D341Med (cell line): ENCODE measurements around the gene TMEM132D.

ENCODE experiments used
- DNase-seq: peaks from one replicate; pipeline ENCODE4 v3.0.0; 2012; ENCODE audit warnings: low spot score

TMEM132D gene

GRCh38 chr12:129534966-129535750 is 368.7 kb downstream of the TMEM132D start:
- DNase-seq, result no peak

DNA sequence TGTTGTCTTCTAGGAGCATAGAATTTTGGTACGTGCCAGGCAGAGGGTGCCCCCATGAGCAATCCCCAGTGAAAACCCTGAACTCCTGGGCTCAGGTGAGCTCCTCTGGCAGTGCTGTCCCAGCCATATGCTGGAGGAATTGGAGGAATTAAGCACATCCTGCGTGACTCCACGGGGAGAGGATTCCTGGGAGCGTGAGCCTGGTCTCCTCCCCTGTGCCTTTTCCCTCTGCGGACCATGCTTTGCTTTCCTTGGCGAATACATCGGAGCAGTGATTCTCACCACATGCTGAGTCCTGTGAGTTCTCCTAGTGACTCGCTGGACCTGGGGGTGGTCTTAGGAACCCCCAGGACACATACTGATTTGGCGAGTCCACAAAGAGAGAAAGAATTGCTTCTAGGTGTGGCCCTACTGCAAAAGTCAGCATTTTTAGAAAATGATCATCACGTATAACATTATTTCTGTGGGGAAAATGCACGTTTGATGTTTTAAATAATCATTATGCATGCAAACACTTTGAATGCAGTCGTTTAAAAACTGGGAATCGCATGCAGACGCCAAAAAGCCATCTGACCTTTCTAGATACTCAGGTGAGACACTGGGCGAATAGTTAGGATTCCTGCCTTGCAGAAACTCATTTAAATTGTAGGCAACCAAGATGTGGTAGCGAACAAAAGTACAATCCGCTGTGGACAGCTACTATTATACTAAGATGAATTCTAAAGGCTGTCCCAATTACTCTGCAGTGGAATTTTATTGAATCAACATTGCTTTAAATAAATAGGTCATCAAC is 370.9 kb downstream of the TMEM132D start:
- DNase-seq, result no peak

DNA sequence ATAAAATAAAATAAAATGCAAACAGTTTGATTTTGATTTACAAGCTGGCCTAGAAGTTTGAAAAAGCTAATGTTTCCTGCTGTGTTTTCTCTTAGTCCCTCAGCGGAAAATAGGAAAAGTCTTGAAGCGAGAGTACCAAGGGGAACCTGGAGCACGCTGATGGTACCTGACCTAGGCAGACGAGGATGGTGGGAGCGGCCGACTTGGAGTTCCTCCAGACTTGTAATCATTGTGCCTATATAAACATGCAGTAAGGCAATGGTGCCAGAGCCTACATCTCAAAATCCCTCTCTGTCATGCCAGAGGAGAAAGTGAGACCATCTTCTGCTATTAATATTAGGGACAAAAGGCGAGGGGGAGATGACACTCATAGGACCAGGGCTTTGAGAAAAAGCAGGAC is 371.7 kb downstream of the TMEM132D start:
- DNase-seq, result no peak

GRCh38 chr12:129530984-129531383 is 372.8 kb downstream of the TMEM132D start:
- no peak for DNase-seq

GRCh38 chr12:129530517-129530916 is 373.3 kb downstream of the TMEM132D start:
- DNase-seq, result no peak

DNA sequence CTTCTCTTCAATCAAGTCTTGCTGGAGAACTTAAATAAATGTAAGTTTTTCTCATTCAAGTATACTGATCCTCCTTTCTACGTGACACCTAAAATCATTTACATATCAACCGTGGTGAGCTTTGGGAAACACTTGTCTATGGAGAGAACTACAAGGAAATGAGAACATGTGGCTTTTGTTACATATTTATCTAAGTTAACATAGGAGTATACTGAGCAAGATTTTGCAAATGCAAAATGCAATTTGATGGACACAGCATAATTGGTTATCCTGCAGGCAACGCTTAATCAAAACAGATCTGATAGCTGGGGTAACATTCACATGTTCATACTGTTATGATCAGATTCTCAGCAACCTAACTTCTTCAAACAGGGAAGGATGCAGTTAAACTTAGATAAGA is 376.3 kb downstream of the TMEM132D start:
- no peak for DNase-seq

- DNase-seq, result no peak
Observed at GRCh38 chr12:129523621-129524020, 380.2 kb downstream of the TMEM132D start.

- no peak for DNase-seq
Observed at GRCh38 chr12:129520739-129521138, 383.1 kb downstream of the TMEM132D start.

GRCh38 chr12:129503802-129504201 is 400.0 kb downstream of the TMEM132D start:
- DNase-seq, result no peak

DNA sequence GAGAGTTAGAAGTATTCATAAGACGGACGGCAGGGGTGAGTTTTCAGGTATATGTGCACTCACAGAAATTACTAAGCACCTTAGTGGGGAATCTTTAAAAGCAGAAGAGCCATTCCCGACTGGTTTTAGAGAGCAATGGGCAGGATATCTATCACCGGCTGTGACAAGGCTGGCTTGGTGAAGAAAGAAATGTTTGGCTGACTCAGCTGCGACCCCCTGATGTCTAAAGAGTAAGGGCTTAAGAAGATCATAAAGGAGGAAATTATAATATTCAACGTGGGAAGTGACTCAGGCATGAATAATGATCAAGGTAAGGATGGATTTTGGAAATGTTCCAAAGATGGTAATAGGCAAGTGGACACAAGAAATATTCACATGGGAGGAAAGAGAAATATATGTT is 407.6 kb downstream of the TMEM132D start:
- no peak for DNase-seq

DNA sequence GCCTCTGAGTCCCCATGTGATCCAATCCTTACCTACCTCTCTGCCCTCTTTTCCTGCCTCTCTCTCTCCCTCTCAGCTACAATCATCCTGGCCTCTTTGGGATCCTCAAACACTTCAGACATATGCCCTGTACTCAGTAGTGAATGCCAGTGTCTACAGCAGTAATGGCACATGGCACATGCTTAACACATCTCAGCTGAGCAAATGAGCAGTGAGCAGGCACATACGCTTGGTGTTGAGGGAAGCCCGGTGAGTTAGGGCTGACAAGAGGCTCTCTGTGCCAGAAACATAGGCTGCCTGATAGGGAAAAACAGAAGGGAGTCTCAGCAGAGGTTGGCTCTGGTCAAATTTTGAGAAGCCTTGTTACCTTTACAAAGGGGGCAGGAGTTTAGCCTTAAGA is 409.1 kb downstream of the TMEM132D start:
- no peak for DNase-seq

GRCh38 chr12:129494260-129494659 is 409.6 kb downstream of the TMEM132D start:
- DNase-seq, result no peak

GRCh38 chr12:129489100-129489676 is 414.6 kb downstream of the TMEM132D start:
- no peak for DNase-seq

DNA sequence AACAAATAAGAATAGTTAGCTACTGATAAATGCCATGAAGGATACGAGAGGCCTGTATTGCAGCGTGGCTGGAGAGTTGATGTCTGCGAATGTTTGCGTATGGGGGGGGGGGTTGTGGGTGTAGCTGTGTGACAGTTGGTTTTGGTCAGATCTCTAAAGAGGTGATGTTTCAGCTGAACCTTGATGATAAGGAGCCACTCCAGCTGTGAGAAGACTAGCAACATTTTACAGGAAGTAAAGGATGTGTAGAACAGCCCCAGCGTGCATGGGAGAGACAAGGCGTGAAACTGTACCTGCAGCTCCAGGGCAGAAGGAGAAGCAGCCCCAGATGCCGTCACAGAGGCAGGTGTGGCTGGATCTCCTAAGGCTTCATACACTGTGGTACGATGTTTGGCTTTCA is 416.9 kb downstream of the TMEM132D start:
- no peak for DNase-seq

- DNase-seq, result no peak
Observed at GRCh38 chr12:129483111-129483893, 420.5 kb downstream of the TMEM132D start.

- DNase-seq, result no peak
Observed at GRCh38 chr12:129481921-129482320, 421.9 kb downstream of the TMEM132D start.

- DNase-seq, result no peak
Observed at GRCh38 chr12:129470196-129470595, 433.6 kb downstream of the TMEM132D start.

DNA sequence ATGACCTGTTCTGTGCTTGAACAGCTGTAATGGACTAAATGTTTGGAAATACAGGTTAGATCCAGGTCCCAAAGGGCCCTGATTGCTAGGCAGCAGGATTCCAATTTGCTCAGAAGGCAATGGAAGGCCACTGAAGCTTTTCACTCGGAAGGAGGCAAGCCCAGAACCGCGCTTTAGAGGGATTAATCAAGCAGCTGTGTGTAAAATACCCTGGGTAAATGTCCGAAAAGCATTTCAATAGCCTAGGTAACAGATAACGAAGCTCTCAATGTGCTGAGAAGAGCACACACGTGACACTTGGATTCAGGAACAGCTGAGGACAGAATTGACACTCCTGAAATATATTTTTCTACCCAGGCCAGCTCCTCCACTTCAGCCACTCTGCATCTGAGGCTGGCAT is 436.1 kb downstream of the TMEM132D start:
- no peak for DNase-seq

GRCh38 chr12:129467289-129467688 is 436.5 kb downstream of the TMEM132D start:
- no peak for DNase-seq

DNA sequence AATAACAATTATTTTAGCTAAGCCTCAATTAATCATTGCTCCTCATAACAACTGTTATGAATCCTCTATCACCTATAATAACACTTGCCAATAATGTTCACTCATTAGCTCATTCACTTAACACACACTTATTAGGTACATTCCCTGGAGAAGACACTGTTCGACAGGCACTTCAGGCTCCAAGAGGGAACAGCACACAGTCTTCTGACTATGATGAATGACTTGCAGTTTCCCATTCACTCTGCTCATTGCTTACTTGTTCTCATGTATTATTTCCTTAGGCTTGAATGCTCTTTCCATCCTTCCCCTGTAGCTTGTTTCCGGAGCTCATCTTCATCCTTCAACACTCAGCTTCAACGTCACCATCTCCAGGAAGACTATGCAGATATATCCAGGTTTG is 437.3 kb downstream of the TMEM132D start:
- no peak for DNase-seq

DNA sequence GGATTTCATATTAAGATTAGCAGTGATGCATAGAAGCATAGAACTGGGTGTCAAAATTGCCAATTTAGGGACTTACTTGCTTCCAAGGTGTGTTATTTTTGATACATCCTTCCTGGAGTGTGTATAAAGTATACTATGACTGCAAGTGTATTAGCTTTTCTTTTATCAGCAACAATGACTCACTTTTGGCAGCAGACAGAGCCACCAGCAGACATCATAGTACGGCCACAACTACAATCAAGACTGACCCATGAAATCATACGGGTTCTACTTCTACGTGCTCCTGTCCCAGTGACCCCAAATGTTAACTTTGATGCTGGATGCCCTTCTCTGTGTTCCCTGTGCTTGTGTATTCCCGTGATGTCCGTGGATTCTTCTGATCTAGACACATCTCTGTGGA is 443.9 kb downstream of the TMEM132D start:
- no peak for DNase-seq

GRCh38 chr12:129446696-129447095 is 457.1 kb downstream of the TMEM132D start:
- DNase-seq, result no peak
